Ascending aorta (tissue), 2 donors: Measurements from ENCODE around the gene CRB2. TPM values are rescaled to one million over a fixed set of nuclear protein-coding genes. Genes with fewer than 3 reads are reported as not detected.

Experiments
- DNase-seq, 2 donors: peaks; one replicate each; pipeline ENCODE4 v3.0.0-alpha.2; 2019; ENCODE audit warnings: low spot score in 2 of 2
- H3K27ac ChIP-seq, 2 donors: fragments of 200-600 bp; sonication (generic); one replicate each; pipeline ENCODE4 v1.5.1; 2016 to 2017; ENCODE audit warnings: mild to moderate bottlenecking in 1 of 2
- H3K27me3 ChIP-seq: fragments of 200-600 bp; sonication (generic); one replicate; pipeline ENCODE4 v1.5.1; 2017
- H3K36me3 ChIP-seq, 2 donors: fragments of 200-600 bp; sonication (generic); one replicate each; pipeline ENCODE4 v1.5.1; 2016
- H3K4me1 ChIP-seq, 2 donors: fragments of 200-600 bp; sonication (generic); one replicate each; pipeline ENCODE4 v1.5.1; 2016 to 2017; ENCODE audit warnings: mild to moderate bottlenecking in 1 of 2
- H3K4me3 ChIP-seq, 2 donors: fragments of 200-600 bp; sonication (generic); one replicate each; pipeline ENCODE4 v1.5.1; 2016 to 2017; ENCODE audit warnings: mild to moderate bottlenecking in 1 of 2
- H3K9me3 ChIP-seq, 2 donors: fragments of 200-600 bp; sonication (generic); one replicate each; pipeline ENCODE4 v1.5.1; 2016
- intact Hi-C: fragments of 100-400 bp; cut with DNase I; formaldehyde crosslinking; loops from one replicate; pipeline ENCODE4 v1.15.1; 2023
- total RNA-seq: library from RNA; depleted of rRNA; stranded (reverse); fragments of >200 nt; gene quantifications from one replicate; pipeline ENCODE4 v1.1.0, GENCODE V29; 2016
- TF ChIP-seq, protein P1 (sequence below), 3 experiments: fragments of 200-600 bp in 2 of 3; fragments of 450-650 bp in 1 of 3; sonication (generic) in 2 of 3; IDR thresholded peaks; one replicate each; pipeline ENCODE4 v1.5.1; 2016 to 2019; ENCODE audit warnings: antibody characterized with exemption in 3 of 3, mild to moderate bottlenecking in 1 of 3, moderate library complexity in 1 of 3

Gene CRB2
- total RNA-seq, 1 donor from 2014 or later: not detected

GRCh38 chr9:123417289-123418051 lies 61.5 kb downstream of the CRB2 start:
- H3K4me3 ChIP-seq: no peak overlapping the region
- intact Hi-C loops: no loop called here
- no peaks in the 10 kb centered on the region for H3K4me1 ChIP-seq
- no peaks in the 10 kb centered on the region for H3K9me3 ChIP-seq
- TF ChIP-seq, protein P1, sequence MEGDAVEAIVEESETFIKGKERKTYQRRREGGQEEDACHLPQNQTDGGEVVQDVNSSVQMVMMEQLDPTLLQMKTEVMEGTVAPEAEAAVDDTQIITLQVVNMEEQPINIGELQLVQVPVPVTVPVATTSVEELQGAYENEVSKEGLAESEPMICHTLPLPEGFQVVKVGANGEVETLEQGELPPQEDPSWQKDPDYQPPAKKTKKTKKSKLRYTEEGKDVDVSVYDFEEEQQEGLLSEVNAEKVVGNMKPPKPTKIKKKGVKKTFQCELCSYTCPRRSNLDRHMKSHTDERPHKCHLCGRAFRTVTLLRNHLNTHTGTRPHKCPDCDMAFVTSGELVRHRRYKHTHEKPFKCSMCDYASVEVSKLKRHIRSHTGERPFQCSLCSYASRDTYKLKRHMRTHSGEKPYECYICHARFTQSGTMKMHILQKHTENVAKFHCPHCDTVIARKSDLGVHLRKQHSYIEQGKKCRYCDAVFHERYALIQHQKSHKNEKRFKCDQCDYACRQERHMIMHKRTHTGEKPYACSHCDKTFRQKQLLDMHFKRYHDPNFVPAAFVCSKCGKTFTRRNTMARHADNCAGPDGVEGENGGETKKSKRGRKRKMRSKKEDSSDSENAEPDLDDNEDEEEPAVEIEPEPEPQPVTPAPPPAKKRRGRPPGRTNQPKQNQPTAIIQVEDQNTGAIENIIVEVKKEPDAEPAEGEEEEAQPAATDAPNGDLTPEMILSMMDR (IDR thresholded peaks at IDR 0.05): no peak
- H3K27me3 ChIP-seq: no peaks in the 10 kb centered on the region
- DNase-seq: no peak
- H3K36me3 ChIP-seq: peaks cover 14 to 16% of the 10 kb centered on the region in 2 donors
- no peak overlapping the region for H3K27ac ChIP-seq

DNA sequence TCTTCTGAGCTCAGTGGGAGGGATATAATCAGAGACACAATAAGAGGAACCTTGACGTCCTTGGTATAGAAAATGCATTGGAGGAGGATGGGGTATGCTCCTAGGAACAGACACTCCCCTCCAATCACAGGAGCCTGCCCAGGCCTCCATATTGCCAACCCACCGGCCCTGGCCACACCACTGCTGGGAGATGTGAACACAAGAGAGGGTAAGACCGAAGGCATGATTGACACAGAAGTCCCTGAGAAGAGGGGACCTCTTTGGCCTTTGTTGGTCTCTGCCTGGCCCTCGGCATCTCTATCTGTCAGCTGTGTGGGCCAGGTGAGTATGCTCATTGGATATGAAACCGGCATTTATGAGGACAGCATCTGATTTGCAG lies 62.0 kb downstream of the CRB2 start:
- no peak for DNase-seq
- Histone ChIP-seq H3K4me1 (no peaks in the 10 kb centered on the region), H3K27ac (no peak overlapping the region), H3K27me3 (no peaks in the 10 kb centered on the region), H3K9me3 (no peaks in the 10 kb centered on the region), H3K36me3 (peaks cover 14 to 20% of the 10 kb centered on the region in 2 donors), H3K4me3 (no peak overlapping the region)
- intact Hi-C loops: no loop called here
- TF ChIP-seq, protein P1 (IDR thresholded peaks at IDR 0.05): no peak

GRCh38 chr9:123418506-123418905 lies 62.5 kb downstream of the CRB2 start:
- DNase-seq: no peak
- intact Hi-C loops: no loop called here
- Histone ChIP-seq H3K36me3 (peaks cover 14 to 20% of the 10 kb centered on the region in 2 donors), H3K9me3 (no peaks in the 10 kb centered on the region), H3K4me3 (no peak overlapping the region), H3K27me3 (no peaks in the 10 kb centered on the region), H3K27ac (no peak overlapping the region), H3K4me1 (no peaks in the 10 kb centered on the region)
- TF ChIP-seq, protein P1 (IDR thresholded peaks at IDR 0.05): no peak

DNA sequence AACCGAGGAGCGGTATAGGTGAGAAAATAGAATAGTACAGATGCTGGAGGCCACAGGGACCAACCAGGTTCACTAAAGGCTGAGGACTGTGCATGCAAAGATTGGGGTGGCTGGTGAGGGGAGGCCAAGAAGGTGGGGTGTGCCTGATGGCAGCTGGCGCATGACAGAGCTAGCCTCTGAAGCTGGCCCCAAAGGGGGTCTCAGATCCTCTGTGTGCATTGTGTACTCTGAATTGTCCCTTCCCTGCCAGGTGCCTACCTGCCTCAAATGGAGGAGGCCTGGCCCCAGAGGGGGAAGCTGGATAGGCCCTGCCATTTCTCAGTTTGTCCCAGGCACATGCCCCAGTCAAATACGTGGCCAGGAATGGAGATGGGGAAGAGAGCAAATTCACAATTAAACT lies 63.1 kb downstream of the CRB2 start:
- Histone ChIP-seq H3K4me3 (no peak overlapping the region), H3K4me1 (no peaks in the 10 kb centered on the region), H3K27ac (no peak overlapping the region), H3K9me3 (no peaks in the 10 kb centered on the region), H3K27me3 (no peaks in the 10 kb centered on the region), H3K36me3 (peaks cover 14 to 20% of the 10 kb centered on the region in 2 donors)
- no peak for DNase-seq
- intact Hi-C loops: no loop called here
- TF ChIP-seq, protein P1 (IDR thresholded peaks at IDR 0.05): no peak

DNA sequence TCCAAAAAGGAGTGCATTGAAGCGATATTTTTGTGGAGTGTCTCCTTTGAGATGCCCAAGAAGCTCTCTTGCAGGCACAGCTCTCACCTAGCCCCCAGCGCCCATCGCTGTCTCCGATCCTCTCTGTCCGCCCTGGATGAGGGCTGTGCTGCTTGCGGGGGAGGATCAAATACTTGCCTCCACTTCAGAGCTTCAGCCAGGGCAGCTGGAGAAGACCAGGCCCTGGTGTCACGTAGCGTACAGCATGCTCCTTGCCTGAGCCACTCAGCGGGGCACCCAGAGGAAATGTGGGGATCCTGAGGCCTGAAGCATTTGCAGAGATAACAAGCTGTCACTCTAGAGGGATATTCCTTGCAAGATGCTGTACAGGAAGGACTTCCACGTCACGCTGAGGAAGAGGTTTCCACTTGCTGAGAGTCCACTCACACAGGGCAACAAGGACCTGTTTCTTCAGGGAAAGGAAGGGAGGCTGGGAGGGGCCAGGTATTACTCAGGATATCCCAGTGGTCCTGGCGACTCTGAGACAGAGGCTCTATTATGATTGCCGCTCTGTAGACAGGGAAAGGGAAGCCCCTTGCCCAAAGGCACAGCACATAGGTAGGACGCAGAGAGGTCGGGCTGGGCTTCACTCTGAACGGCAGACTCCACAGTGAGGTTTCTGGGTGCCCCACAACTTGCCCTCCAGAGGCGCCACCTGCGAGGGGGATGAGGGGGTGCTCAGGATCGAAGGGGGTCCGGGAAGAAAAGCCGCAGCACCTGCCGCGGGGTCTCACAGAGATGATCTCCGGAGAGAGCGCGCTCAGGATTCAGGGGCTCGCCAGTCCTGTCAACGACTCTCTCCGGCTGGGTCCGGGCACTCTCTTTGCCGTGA lies 64.0 kb downstream of the CRB2 start:
- no peaks in the 10 kb centered on the region for H3K4me1 ChIP-seq
- peaks cover 14 to 20% of the 10 kb centered on the region in 2 donors for H3K36me3 ChIP-seq
- TF ChIP-seq, protein P1 (IDR thresholded peaks at IDR 0.05): no peak
- intact Hi-C loops: no loop called here
- DNase-seq: no peak
- H3K27me3 ChIP-seq: no peaks in the 10 kb centered on the region
- H3K27ac ChIP-seq: no peak overlapping the region
- no peak overlapping the region for H3K4me3 ChIP-seq
- no peaks in the 10 kb centered on the region for H3K9me3 ChIP-seq
